Transverse colon (tissue), 4 donors: ENCODE measurements around the gene ANKRD62.

Experiments
- CTCF ChIP-seq, 5 experiments: fragments of 200-600 bp in 3 of 5; fragments of 450-650 bp in 2 of 5; sonication (generic) in 3 of 5; IDR thresholded peaks; 1 replicate in 2 of 5; 2 replicates in 3 of 5; pipeline ENCODE4 v1.5.1; 2016 to 2017; ENCODE audit warnings: antibody characterized with exemption in 5 of 5, inconsistent platforms in 3 of 5, mild to moderate bottlenecking in 2 of 5, moderate library complexity in 1 of 5
- EP300 ChIP-seq: sonication (generic); formaldehyde crosslinking; IDR thresholded peaks from one replicate; pipeline ENCODE4 v1.6.1; 2017; ENCODE audit warnings: antibody characterized with exemption, low read depth
- POLR2AphosphoS5 ChIP-seq, 3 donors: sonication (generic); formaldehyde crosslinking; IDR thresholded peaks; one replicate each; pipeline ENCODE4 v1.6.1; 2016; ENCODE audit warnings: antibody characterized with exemption in 3 of 3

DNA sequence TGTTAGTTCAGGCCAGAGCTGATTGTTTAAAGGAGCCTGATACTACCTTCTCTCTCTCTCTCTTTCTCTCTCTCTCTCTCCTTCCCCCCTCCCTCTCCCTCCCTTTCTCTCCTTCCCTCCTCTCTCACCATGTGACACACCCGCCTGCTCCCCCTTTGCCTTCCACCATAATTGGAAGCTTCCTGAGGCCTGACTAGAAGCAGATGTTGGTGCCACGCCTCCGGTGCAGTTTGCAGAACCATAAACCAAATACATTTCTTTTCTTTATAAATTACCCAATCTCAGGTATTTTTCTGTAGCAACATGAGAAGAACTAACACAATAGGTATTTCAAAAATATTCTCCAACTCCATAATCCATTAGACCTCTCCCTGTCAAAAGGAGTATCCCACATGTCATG is 62.4 kb downstream of the ANKRD62 start:
- TF ChIP-seq CTCF (IDR thresholded peaks at IDR 0.05) (no peak), EP300 (no peak), POLR2AphosphoS5 (IDR thresholded peaks at IDR 0.05) (no peak)
